ENCODE results near the gene FBRSL1. TPM values are rescaled to one million over a fixed set of nuclear protein-coding genes. Genes with fewer than 3 reads are reported as not detected.

The FBRSL1 gene
- total RNA-seq, 1 experiment from 2014 or later = 15.5 TPM

DNA sequence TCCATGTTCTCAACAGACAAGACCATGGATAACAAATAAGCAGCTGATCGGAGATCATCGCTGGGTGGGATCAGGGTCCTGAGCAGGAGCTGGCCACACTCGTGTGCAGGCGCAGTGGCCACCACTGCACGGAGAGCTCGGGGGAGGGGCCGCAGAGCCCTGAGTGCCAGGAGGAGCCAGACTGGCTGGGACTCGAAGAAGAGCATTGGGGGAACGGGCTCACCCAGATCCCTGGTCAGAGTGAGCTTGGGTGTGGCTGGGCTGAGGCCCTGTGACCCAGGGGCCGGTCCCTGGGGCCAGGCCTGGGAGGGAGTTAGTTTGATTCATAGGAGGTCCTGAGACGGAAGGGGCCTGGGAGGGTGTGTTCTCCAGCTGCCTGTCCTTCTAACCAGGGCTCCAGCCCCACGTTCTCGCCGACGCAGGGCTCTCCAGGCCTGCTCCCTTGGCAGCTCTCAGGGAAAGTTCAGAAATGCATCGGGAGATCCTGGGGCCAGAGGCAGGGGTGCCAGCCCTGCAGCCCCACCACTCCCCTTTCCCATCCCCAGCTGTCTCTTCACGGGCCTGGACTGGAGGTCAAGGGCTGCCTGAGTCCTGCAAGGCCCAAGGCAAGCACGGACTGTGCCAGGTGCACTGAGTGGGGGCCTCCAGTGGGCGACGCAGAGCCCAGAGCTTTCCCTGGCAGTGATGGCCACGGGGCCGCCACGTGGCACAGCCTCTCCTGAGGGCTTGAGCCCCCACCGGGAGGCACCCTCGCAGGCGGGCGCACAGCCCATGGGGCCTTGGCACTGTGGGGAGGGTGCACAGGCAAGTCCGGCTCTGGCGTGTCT, 48.1 kb downstream of the FBRSL1 start:
- no peak for DNase-seq (ENCODE audit: low read depth)

DNA sequence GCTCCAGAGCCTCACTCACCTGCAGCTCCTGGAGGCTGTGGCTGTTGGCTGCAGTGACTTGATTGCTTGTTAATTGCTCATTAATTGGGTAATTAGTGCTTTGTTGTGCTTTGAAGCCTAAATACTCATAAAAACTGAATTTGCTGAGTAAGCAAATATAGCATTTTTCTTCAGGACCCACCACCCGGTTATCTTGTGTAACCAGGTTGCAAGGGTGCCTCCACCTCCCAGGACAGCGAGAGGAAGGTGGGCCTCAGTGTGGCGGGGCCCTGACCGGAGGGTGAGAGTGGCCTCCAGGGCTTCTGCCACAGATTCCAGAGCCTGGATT, 48.7 kb downstream of the FBRSL1 start:
- DNase-seq (ENCODE audit: low read depth) = no peak

DNA sequence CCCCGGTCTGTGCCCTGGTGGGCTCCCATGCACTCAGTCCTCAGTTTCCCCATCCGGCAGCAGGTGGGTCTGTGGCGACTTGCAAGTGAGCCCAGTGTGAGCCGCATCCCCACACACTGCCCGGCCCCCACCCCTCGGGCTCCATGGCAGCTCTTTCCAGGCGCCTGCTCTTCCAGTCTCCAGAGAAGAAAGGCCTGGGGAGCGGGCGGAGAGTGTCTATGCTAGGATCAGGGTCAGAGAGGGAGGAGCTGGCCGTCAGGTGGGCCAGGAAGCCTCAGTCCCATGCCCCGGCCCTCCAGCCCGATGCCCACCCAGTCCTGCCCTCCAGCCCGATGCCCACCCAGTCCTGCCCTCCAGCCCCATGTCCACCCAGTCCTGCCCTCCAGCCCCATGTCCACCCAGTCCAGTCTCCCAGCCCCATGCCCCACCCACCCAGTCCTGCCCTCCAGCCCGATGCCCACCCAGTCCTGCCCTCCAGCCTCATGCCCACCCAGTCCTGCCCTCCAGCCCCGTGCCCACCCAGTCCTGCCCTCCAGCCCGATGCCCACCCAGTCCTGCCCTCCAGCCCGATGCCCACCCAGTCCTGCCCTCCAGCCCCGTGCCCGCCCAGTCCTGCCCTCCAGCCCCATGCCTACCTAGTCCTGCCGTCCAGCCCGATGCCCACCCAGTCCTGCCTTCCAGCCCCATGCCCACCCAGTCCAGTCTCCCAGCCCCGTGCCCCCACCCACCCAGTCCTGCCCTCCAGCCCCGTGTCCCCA, 49.2 kb downstream of the FBRSL1 start:
- DNase-seq (ENCODE audit: low read depth) = no peak

DNA sequence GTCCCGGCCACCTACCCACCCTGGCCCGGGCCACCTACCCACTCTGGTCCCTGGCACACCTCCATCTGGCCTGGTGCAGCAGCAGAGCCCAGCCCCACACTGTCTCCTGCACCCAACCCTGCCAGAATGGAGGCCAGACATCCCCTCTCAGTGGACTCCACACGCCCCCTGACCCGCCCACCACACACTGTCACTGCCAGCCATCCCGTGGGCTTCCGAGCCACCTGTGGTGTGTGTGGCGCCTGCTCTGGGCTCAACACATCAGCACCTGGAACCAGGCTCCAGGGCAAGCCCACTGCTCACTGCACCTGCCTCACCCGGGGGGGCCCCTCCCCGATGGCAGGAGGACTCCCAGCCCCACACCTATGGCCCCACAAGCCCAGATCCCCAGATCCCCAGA, 50.5 kb downstream of the FBRSL1 start:
- no peak for DNase-seq (ENCODE audit: low read depth)

DNA sequence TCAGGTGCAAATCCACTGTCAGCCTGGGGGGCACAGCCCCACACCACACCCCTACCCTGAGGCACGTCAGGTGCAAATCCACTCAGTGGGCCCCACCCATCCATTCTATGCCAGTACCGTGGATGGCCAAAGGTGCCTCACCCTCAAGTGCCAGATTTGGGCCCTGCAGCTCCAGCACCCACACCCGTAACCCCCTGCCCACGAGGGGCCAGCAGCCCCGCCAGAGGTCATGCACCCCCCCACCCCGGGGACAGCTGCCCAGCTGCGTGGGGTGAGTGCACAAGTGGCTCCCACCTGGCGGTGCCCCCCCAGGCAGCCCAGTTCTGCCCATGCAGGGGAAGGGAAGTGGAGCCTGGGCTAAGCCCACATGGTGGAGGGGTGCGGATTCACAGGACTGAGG, 51.2 kb downstream of the FBRSL1 start:
- no peak for DNase-seq (ENCODE audit: low read depth)

DNA sequence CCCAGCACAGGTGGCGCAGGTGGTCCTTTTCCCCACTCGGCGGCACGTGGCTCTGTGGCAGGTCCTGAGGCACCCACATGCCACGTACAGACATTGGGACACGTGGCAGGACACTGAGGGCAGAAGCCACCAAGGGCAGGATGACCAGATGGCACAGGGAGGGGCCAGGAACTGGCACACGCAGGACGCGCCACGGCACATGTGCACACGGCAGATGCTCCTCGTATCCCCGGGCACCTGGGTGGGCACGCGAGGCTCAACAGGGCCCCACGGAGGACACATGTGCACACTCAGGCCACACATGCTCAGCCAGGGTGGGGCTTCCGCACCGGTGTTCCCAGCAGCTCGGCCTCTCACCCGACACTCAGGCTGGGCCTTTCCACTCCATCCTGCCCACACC, 52.0 kb downstream of the FBRSL1 start:
- DNase-seq (ENCODE audit: low read depth) = no peak

DNA sequence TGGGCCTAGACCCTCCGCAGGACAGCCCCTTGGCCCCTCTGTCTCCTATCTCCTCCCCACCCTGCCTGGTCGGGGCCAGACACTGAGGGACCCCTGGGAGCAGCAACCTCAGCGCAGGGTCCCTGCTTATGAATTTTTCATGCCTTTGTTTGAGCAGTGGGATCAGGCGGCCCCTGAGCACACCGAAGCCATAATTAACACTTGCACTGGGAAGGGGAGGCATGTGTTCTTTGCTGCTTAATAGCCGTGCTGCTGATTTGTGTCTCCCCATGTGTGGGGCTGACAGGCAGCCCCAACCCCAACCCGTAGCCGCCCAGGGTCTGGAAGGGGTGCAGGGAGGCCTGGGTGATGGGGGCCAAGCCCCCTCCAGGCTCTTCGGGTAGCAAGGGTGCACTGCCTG, 52.7 kb downstream of the FBRSL1 start:
- no peak for DNase-seq (ENCODE audit: low read depth)

DNA sequence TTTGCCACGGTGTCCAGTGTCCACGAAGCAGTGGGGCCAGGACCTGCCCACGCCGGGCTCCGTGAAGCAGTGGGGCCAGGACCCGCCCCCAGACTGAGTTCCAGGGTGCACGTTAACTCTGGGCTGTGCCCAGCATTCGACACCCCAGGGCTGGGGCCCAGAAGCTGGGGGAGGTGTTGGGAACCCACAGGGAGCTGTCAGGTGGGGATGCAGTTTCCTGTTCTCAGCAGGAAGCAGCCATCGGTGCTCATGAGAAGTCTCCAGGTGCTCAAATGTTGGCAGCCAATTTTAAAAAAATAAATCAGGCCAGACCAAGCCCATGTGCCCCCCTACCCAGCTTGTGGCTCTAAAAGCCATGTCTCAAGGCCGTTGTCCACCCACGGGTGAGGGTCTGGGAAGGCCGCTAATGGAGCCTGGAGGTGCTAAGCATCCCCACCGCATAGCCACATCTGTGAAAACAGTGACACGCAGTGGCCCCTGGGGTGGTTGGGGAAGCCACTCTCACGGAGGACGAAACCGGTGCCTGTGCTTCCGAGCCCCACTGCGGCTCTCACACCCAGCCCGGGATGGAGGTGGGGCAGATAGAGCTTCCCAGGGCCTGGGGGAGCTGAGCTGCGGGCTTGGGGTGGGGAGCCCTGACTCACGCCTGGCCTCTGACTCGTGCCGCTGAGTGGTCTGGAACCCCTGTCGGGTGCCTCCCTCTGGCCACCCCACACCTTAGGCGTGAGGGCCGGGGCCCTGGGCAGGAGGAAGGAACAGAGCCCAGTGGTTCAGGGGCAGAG, 53.5 kb downstream of the FBRSL1 start:
- no peak for DNase-seq (ENCODE audit: low read depth)

DNA sequence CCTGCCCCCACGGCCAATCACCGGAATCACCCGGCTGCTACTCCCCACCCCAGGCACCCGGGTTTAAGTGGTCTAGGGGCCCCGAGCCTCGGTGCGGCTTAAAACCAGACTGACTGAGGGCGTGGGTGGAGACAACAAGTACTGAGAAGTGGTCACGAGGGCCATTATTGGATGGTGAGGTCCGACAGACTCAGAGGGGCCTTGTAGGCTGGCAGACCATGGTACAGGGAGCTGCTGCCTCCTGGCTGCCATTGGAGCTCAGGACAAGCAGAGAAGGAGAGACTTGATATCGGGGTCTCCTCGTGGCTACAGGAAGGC, 54.1 kb downstream of the FBRSL1 start:
- DNase-seq (ENCODE audit: low read depth) = no peak

DNA sequence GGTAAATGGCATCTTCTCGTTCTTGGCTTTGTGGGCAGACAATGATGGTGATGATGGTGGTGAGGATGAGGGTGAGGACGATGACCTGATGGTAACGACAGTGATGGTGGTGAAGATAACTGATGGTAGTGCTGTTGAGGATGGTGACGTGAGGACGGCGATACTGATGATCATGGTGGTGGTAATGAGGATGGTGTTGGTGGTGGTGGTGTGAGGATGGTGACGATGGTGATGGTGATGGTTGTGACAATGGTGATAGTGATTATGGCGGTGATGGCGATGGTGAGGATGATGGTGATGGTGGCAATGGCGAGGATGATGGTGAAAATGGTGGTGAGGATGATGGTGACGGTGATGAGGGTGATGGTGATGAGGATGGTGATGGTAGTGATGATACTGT, 54.5 kb downstream of the FBRSL1 start:
- DNase-seq (ENCODE audit: low read depth) = no peak

DNA sequence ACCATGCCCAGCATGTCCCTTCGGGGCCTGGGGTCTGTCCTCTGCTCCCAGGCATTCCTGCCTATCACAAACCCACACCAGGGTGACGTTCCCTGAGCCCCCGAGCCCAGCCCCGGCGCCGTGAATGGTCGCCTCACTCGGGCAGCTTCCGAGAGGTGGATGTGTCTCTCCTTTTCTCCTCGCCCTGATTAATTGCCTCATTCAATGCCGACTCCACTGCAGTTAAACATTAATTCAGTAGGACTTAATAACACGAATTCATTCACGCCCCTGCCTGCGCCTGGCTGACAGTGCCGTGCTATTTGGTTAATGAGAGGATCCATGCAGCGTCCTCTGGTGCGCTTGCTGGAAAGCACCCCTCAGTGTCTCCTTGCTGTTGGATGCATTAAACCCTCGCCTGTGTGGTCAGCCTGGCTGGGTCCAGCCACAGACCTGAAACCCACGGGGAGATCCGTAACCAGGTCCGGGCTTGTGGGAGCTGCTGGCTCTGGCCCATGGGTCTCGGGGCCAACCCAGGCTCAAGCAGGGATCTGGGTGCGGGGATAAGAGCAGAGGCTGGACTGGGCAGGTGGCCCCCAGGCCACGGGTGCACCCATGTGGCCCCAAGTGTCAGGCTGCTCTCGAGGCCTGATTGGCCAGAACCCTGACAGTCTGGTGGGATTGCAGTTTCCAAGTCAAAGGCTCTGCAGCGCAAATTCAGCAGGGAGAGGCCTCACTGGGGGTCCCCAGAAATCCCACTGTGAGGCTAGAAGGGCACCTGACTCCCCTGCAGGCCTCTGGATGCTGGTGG, 55.4 kb downstream of the FBRSL1 start:
- no peak for DNase-seq (ENCODE audit: low read depth)

DNA sequence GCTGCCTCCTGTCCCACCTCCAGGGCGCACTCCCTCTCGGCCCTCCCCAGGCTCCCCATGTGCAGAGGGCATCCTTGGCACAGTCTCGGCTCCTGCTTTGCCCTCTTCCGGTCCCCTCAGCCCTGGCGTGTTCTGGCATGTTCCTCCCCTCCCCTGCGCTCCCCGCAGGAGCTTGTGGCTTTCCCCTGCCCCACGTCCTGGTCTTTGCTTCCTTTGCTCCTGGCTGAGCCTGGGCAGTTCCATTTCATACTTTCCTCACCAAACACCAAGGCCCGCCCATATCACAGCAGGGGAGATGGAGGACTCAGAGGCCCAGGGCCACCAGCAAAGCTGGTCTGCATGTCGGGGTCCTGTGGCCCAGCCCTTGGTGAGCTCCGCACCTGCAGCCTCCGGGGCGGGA, 56.0 kb downstream of the FBRSL1 start:
- DNase-seq (ENCODE audit: low read depth) = no peak

DNA sequence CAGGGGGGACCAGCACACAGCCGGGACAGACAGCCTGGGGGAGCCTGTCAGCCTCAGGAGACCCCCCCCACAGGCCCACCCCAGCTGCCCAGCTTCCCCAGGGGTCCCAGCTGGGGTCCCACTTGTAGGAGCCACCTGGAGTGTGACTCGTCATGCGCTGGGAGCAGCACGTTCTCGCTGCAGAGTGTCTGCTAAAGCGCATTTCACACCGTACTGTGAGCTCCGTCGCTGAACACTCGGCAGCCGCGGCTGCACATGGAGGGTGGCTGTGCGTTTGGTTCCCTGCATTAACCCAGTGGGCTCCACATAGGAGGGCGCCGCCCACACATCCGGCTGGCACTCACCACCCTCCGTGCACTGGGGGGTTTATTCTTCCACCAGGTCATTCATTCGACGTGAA, 56.7 kb downstream of the FBRSL1 start:
- no peak for DNase-seq (ENCODE audit: low read depth)

DNA sequence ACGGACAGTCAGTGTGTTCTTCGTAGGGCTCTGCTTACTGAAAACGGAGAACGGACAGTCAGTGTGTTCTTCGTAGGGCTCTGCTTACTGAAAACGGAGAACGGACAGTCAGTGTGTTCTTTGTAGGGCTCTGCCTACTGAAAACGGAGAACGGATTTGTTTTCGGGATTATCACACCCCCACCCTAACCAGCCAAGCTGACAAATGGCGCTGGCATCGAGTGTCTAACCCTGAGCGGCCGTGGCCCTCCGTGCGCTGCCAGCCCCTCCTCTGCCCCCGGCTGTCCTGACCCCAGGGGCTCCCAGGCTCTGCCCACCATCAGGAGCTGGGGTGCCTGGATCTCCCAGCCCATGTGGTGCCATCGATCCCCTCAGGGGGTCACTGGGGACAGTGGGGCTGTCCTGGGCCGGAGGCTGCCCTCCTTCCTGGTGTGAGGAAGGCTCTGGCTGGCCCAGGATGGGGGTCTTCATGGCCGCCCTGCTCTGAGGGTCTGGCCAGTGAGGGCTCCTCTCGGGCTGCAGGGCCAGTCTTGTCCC, 57.3 kb downstream of the FBRSL1 start:
- DNase-seq (ENCODE audit: low read depth) = no peak

DNA sequence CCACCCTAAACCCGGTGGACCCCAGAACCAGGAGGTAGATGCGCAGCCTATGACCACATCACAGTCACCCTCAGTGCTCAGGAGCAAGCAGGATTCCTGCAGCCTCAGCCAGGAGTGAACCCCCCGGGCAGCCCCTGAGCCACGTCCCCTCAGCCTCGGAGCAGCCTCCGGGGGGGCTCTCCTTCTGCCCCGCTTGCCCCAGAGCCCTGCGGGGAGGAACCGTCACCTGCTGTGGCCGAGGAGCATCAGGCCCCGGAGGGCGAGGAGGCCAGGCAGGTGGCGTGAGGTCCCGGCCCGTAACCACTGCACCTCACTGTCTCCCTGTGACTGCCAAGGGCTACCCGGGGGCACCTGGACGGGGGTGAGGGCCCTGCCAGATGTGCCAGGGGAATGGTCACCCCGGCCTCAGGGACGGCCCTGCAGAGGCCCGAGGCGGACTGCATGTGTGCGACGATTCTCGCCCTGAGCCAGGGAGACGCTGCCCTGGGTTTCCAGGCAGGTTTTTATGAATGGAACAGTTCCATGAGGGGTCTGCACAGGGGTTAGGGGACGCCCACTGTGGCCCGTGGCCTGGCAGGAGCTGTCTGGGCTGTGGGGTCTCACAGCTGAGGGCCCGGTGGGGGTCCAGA, 58.6 kb downstream of the FBRSL1 start:
- no peak for DNase-seq (ENCODE audit: low read depth)

DNA sequence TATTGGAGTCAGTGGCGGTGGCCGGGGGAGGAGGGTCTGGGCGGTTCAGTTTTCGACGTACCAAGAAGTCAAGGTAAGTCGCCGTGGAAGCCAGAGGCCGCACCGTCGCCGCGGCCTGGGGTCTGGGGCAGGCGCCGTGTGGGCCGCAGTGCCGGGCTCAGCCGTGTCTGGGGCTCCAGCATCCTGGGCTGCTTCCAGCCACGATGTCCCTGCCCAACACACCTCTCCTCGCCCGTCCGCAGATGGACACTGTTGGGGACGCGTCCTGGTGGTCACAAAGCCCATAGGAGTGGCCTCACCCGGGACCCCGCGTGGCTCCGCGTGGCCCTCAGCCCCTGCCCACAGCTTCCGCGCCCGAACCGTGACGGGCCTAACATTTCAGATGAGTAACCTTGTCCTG, 59.1 kb downstream of the FBRSL1 start:
- DNase-seq (ENCODE audit: low read depth) = no peak

DNA sequence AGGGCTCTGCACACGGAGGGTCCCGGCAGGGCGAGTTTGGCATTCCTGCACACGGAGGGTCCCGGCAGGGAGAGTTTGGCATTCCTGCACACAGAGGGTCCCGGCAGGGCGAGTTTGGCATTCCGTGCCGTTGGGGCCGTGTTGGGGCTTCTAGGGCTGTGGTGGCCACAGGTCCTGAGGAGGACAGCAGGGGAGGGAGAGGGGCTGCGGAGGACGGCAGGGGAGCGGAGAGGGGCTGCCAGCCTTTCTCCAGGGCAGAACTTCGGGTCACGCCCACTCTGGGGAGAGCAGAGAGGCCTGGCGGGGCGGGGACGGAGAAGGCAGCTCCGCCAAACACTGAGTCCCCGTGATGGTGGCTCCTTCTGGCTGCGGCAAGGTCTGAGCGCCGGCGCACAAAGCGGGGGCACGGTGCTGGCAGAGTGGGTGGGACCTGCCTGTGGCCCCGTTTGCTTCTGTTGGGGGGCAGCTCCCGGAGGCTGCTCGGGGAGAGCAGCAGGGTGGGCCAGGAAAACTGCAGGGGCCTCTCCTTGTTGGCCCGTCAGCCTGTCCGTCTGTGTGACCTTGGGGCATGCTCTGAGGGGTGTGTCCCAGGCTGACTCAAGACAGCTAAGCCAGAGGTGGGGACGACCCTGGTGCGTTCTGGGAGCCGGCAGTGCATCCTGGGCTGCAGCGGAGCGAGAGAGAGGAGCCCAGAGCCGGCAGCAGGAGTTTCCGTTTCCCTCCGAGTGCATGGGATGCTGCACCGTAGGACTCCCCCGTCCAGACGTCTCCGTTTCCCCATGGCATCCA, 60.3 kb downstream of the FBRSL1 start:
- no peak for DNase-seq (ENCODE audit: low read depth)

DNA sequence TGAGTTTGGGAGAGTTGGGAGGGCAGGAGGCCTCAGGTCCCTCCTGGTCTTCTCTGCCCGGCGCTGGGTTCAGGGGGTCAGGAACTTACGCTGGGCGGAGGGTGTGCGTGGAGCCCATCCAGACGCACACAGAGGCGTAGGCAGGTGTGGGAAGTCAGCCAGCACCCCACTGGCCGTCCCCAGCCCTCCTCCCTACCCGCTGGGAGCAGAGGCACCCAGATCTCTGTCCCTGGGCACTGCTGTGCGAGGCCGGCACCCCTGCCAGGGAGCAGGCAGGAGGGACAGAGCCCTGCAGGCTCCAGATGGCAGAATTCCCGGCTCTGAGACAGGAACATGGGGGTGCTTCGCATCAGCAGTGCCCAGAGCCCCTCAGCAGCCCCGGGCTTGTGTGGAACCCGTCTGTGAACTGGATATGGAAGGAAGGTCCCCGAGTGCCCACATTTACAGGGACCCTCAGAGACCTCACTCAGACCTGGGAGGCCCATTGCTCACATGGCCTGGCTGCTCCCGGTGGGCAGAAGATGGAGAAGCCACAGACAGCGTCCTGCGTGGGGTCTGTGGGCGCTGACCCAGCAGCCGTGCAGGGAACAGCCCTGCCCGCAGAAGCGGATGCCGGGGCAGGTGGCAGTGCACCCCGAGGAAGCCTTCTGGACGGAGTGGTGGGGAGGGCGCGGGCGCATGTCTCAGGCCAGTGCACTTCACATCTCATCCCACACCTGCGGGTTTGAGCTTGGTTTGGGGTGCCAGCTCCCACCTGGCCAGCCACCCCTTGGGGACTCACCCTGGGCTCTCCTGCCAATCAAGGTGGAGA, 61.1 kb downstream of the FBRSL1 start:
- no peak for DNase-seq (ENCODE audit: low read depth)

DNA sequence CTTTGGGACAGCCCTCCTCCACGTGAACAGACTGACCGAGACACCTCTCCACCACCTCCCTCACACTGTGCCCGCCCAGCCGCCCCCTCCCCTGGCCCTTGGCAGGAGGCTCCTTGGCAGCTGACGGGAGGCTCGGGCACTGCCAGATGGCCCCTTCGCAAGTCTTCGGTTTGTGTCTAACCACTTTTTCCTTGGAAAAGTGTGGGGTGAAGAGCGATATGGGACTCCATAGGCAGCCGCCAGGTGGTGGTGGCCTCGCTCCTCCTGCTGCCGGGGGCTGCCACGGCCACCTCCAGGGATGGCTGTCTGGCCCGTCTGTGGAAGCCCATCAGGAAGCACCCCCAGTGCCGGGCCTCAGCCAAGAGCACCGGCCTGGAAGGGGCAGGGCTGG, 61.7 kb downstream of the FBRSL1 start:
- DNase-seq (ENCODE audit: low read depth) = no peak
